ENCODE measurements around the gene HSPA1L. TPM values are rescaled to one million over a fixed set of nuclear protein-coding genes. Genes with fewer than 3 reads are reported as not detected.
"Not testable (repeated sequence)": the region's sequence is repeated elsewhere in the genome, so short reads cannot be mapped to it uniquely, and the experiment has no call there.

Gene HSPA1L
- total RNA-seq, 3 donors from 2014 or later (not counting 1 experiment from before 2014, with no cell fraction given): 2.0 to 4.5 (median 3.6) TPM

DNA sequence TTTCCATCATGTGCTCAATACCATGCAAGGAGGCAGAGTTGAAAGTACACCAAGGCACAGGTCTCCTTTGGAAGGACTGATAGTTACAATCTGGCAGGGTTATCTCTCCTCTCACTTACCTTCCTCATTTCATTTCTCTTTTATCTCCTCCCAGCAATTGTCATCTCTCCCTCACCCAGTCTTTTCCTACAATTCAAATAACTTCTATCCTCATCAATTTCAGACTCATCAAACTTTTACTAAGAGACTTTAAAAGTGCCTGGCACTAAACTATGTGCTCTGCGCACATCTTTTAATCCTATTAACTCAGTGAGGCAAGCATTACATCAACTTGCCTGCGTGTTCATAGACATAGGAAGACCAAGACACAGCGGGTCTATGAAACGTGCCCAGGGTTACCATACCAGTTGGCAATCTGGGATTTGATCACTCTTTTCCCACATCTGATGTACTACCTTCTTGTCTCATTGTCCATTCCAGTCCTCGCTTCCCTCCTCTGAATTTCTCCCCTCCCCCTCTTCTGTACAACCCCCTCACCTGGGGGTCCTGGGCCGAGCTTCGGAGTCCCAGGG is 20.7 kb downstream of the HSPA1L start:
- Histone ChIP-seq H3K27me3 (ENCODE audit: control insufficient read depth, insufficient read depth, low read length) (no peaks in the 10 kb centered on the region), H3K27ac (ENCODE audit: low read length) (peak overlapping the region; percentile 77), H3K4me3 (ENCODE audit: low read length) (peak overlapping the region; percentile 67), H3K4me1 (ENCODE audit: control insufficient read depth, insufficient read depth, low read length) (peaks cover 34% of the 10 kb centered on the region), H3K36me3 (ENCODE audit: control insufficient read depth, insufficient read depth, low read length) (peaks cover 8% of the 10 kb centered on the region), H3K9me3 (ENCODE audit: control insufficient read depth, insufficient read depth, low read length) (no peaks in the 10 kb centered on the region)
- WGBS (ENCODE audit: insufficient coverage): 44% methylated on average over 7 of the region's 7 CpGs
- peaks cover 7% of the 10 kb centered on the region for H3K36me3 Mint-ChIP-seq
- intact Hi-C loops (cut with micrococcal nuclease): no loop called here
- no peaks in the 10 kb centered on the region for H3K9me3 Mint-ChIP-seq
- peak overlapping the region; percentile 96 for H3K27ac Mint-ChIP-seq
- TF ChIP-seq CTCF (IDR thresholded peaks at IDR 0.05): no peak
- H3K4me3 Mint-ChIP-seq: peak overlapping the region; percentile 22
- H3K4me1 Mint-ChIP-seq: peaks cover 30 to 36% of the 10 kb centered on the region in 2 donors
- no peaks in the 10 kb centered on the region for H3K27me3 Mint-ChIP-seq (ENCODE audit: low read depth in 2 of 2)
- ATAC-seq: no peak
- peak in 1 of 2 donors; percentile 50 for DNase-seq

- peak overlapping the region; percentile 96 for H3K27ac Mint-ChIP-seq
- H3K36me3 ChIP-seq (ENCODE audit: control insufficient read depth, insufficient read depth, low read length): peaks cover 10% of the 10 kb centered on the region
- intact Hi-C loops (cut with micrococcal nuclease); ATAC-seq; DNase-seq; H3K9me3 Mint-ChIP-seq; H3K27me3 ChIP-seq (ENCODE audit: control insufficient read depth, insufficient read depth, low read length); H3K27me3 Mint-ChIP-seq (ENCODE audit: low read depth in 2 of 2); H3K9me3 ChIP-seq (ENCODE audit: control insufficient read depth, insufficient read depth, low read length); H3K36me3 Mint-ChIP-seq; H3K4me3 ChIP-seq (ENCODE audit: low read length): not testable (repeated sequence)
- H3K4me1 Mint-ChIP-seq: peaks cover 30 to 36% of the 10 kb centered on the region in 2 donors
- H3K4me3 Mint-ChIP-seq: peak overlapping the region; percentile 68
- WGBS (ENCODE audit: insufficient coverage): 97% methylated on average over 6 of the region's 6 CpGs
- peaks cover 34% of the 10 kb centered on the region for H3K4me1 ChIP-seq (ENCODE audit: control insufficient read depth, insufficient read depth, low read length)
- peak overlapping the region; percentile 77 for H3K27ac ChIP-seq (ENCODE audit: low read length)
Measured at GRCh38 chr6:31793927-31794245, 21.2 kb downstream of the HSPA1L start.

DNA sequence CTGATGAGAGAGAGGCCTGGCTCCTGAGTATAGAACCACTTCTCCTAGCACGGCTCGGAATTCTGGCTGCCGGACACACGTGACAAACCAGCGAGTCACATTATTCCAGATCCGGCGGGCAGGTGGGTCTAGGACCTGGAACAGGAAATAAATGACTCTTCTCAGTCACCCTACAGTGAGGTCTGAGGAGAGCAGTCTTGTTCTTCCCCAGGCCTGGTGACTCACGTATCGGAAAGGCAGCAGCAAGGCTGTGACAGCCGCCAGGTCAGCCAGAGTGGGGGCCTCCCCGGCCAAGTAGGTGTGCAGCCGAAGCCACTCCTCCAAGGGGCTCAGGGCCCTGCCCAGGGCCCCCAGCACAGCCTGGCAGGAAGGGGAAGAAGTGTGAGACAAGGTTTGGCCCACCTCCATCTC is 22.3 kb downstream of the HSPA1L start:
- TF ChIP-seq CTCF (IDR thresholded peaks at IDR 0.05): no peak
- Mint-ChIP-seq H3K4me3 (no peak overlapping the region), H3K36me3 (peaks cover 7% of the 10 kb centered on the region), H3K27me3 (ENCODE audit: low read depth in 2 of 2) (no peaks in the 10 kb centered on the region), H3K27ac (no peak overlapping the region), H3K9me3 (no peaks in the 10 kb centered on the region), H3K4me1 (peaks cover 28 to 34% of the 10 kb centered on the region in 2 donors)
- Histone ChIP-seq H3K9me3 (ENCODE audit: control insufficient read depth, insufficient read depth, low read length) (no peaks in the 10 kb centered on the region), H3K27me3 (ENCODE audit: control insufficient read depth, insufficient read depth, low read length) (no peaks in the 10 kb centered on the region), H3K4me3 (ENCODE audit: low read length) (no peak overlapping the region), H3K36me3 (ENCODE audit: control insufficient read depth, insufficient read depth, low read length) (peaks cover 10% of the 10 kb centered on the region), H3K4me1 (ENCODE audit: control insufficient read depth, insufficient read depth, low read length) (peaks cover 28% of the 10 kb centered on the region), H3K27ac (ENCODE audit: low read length) (peak overlapping the region; percentile 13)
- no peak for ATAC-seq
- DNase-seq: no peak
- intact Hi-C loops (cut with micrococcal nuclease): no loop called here
- 68% methylated on average over 12 of the region's 12 CpGs for WGBS (ENCODE audit: insufficient coverage)

DNA sequence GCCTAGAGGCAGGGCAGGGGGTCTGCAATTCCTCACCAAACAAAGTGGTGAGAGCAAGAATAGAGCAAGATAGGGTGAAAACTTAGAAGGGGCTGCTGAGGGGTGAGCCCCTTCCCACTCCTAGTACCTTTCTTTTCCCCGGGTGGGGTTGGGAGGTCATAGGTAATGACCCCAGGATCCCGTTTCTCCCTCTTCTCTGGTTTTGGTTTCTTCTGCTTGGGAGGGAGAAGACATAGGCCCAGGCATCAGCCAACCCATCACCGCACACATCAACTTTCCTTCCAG is 23.1 kb downstream of the HSPA1L start:
- peaks cover 24 to 28% of the 10 kb centered on the region in 2 donors for H3K4me1 Mint-ChIP-seq

More for the DNA sequence above, 23.1 kb downstream of the HSPA1L start:
- no peaks in the 10 kb centered on the region for H3K27me3 Mint-ChIP-seq (ENCODE audit: low read depth in 2 of 2)
- no peak overlapping the region for H3K4me3 ChIP-seq (ENCODE audit: low read length)
- ATAC-seq: no peak
- peaks cover 7% of the 10 kb centered on the region for H3K36me3 Mint-ChIP-seq
- 100% methylated on average over 1 of the region's 3 CpGs for WGBS (ENCODE audit: insufficient coverage)
- TF ChIP-seq CTCF (IDR thresholded peaks at IDR 0.05): no peak
- no peaks in the 10 kb centered on the region for H3K9me3 Mint-ChIP-seq
- H3K4me3 Mint-ChIP-seq: no peak overlapping the region
- intact Hi-C loops (cut with micrococcal nuclease): no loop called here
- H3K36me3 ChIP-seq (ENCODE audit: control insufficient read depth, insufficient read depth, low read length): peaks cover 10% of the 10 kb centered on the region
- no peak overlapping the region for H3K27ac ChIP-seq (ENCODE audit: low read length)
- H3K27ac Mint-ChIP-seq: no peak overlapping the region
- peaks cover 21% of the 10 kb centered on the region for H3K4me1 ChIP-seq (ENCODE audit: control insufficient read depth, insufficient read depth, low read length)
- H3K27me3 ChIP-seq (ENCODE audit: control insufficient read depth, insufficient read depth, low read length): no peaks in the 10 kb centered on the region
- no peaks in the 10 kb centered on the region for H3K9me3 ChIP-seq (ENCODE audit: control insufficient read depth, insufficient read depth, low read length)
- no peak for DNase-seq

Data from natural killer cell (primary cell).